ENCODE data around the gene ZNF266.

GRCh38 chr19:9474975-9475374, 39.6 kb upstream of the ZNF266 start:
- TF ChIP-seq CTCF (conservative IDR thresholded peaks at IDR 0.05; ENCODE audit: low read depth, low read length), result no peak
- TF ChIP-seq EZH2 (IDR thresholded peaks at IDR 0.05; ENCODE audit: borderline replicate concordance, low read depth, low read length, poor library complexity, severe bottlenecking), result no peak
